Measurements from ENCODE around the gene SLC22A23. TPM values are rescaled to one million over a fixed set of nuclear protein-coding genes. Genes with fewer than 3 reads are reported as not detected.

Gene SLC22A23
- total and polyA plus RNA-seq, 2 of the 4 experiments (the other 2 are of a cell fraction), result 0.72 to 1.6 TPM

DNA sequence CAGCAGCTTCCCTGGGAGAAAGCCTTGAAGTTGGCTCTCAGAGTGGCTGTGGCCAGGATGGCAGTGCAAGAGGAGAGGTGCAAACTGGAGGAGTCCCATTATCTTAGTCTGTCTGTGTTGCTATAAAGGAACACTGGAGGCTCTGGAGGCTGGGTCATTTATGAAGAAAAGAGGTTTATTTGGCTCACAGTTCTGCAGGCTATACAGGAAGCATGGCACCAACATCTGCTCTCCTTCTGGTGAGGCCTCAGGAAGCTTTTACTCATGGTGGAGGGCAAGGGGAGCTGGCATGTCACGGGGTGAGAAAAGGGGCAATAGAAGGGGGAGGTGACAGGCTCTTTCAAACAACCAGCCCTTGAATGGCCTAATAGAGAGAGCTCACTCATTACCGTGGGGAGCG, 151.0 kb downstream of the SLC22A23 start:
- TF ChIP-seq POLR2A (IDR thresholded peaks at IDR 0.05; ENCODE audit: low read depth, low read length), result no peak
- TF ChIP-seq SMC3 (IDR thresholded peaks at IDR 0.05; ENCODE audit: low read depth, low read length), result no peak
- TF ChIP-seq FOS (IDR thresholded peaks at IDR 0.05; ENCODE audit: low read depth, low read length), result no peak
- no peak for TF ChIP-seq RAD21 (IDR thresholded peaks at IDR 0.05; ENCODE audit: low read length)
- TF ChIP-seq MAFK (IDR thresholded peaks at IDR 0.05; ENCODE audit: low read depth, low read length), result no peak
- TF ChIP-seq CEBPB (IDR thresholded peaks at IDR 0.05; ENCODE audit: low read depth, low read length), result no peak
- TF ChIP-seq BHLHE40 (IDR thresholded peaks at IDR 0.05; ENCODE audit: low read depth, low read length), result no peak
- no peak for TF ChIP-seq RCOR1 (IDR thresholded peaks at IDR 0.05; ENCODE audit: insufficient replicate concordance, low read length)
- no peak for TF ChIP-seq NFE2L2 (IDR thresholded peaks at IDR 0.05; ENCODE audit: low read depth, low read length)
- TF ChIP-seq, protein P1, sequence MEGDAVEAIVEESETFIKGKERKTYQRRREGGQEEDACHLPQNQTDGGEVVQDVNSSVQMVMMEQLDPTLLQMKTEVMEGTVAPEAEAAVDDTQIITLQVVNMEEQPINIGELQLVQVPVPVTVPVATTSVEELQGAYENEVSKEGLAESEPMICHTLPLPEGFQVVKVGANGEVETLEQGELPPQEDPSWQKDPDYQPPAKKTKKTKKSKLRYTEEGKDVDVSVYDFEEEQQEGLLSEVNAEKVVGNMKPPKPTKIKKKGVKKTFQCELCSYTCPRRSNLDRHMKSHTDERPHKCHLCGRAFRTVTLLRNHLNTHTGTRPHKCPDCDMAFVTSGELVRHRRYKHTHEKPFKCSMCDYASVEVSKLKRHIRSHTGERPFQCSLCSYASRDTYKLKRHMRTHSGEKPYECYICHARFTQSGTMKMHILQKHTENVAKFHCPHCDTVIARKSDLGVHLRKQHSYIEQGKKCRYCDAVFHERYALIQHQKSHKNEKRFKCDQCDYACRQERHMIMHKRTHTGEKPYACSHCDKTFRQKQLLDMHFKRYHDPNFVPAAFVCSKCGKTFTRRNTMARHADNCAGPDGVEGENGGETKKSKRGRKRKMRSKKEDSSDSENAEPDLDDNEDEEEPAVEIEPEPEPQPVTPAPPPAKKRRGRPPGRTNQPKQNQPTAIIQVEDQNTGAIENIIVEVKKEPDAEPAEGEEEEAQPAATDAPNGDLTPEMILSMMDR (conservative IDR thresholded peaks at IDR 0.05; ENCODE audit: low read depth, low read length), result no peak
- no peak for TF ChIP-seq MXI1 (IDR thresholded peaks at IDR 0.05; ENCODE audit: borderline replicate concordance, low read depth, low read length)
- TF ChIP-seq, protein P2, sequence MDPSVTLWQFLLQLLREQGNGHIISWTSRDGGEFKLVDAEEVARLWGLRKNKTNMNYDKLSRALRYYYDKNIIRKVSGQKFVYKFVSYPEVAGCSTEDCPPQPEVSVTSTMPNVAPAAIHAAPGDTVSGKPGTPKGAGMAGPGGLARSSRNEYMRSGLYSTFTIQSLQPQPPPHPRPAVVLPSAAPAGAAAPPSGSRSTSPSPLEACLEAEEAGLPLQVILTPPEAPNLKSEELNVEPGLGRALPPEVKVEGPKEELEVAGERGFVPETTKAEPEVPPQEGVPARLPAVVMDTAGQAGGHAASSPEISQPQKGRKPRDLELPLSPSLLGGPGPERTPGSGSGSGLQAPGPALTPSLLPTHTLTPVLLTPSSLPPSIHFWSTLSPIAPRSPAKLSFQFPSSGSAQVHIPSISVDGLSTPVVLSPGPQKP (IDR thresholded peaks at IDR 0.05; ENCODE audit: borderline replicate concordance, low read depth, low read length), result no peak
- TF ChIP-seq MAZ (IDR thresholded peaks at IDR 0.05; ENCODE audit: borderline replicate concordance, low read depth, low read length), result no peak
- TF ChIP-seq, protein P3, sequence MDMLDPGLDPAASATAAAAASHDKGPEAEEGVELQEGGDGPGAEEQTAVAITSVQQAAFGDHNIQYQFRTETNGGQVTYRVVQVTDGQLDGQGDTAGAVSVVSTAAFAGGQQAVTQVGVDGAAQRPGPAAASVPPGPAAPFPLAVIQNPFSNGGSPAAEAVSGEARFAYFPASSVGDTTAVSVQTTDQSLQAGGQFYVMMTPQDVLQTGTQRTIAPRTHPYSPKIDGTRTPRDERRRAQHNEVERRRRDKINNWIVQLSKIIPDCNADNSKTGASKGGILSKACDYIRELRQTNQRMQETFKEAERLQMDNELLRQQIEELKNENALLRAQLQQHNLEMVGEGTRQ (IDR thresholded peaks at IDR 0.05; ENCODE audit: low read depth, low read length), result no peak
- no peak for TF ChIP-seq RFX5 (IDR thresholded peaks at IDR 0.05; ENCODE audit: low read depth, low read length)
- dilution Hi-C loops (cut with HindIII; ENCODE audit: low sequenced_read_pairs, unreplicated experiment), result no loop called here

More for the DNA sequence above, 151.0 kb downstream of the SLC22A23 start:
- Histone ChIP-seq H4K5ac (ENCODE audit: low read depth, low read length) (no peak overlapping the region), H2BK15ac (ENCODE audit: low read depth, low read length) (no peak overlapping the region), H3K4me1 (ENCODE audit: control insufficient read depth, insufficient read depth, low read length) (no peaks in the 10 kb centered on the region), H2AFZ (replicated peaks; ENCODE audit: low read length, poor library complexity) (no peak overlapping the region), H3K9me3 (ENCODE audit: control insufficient read depth, insufficient read depth, low read length) (peaks cover 12% of the 10 kb centered on the region), H3K18ac (ENCODE audit: low read depth, low read length) (no peak overlapping the region), H2BK20ac (ENCODE audit: low read depth, low read length) (no peak overlapping the region), H3K4ac (ENCODE audit: low read depth, low read length) (no peak overlapping the region), H2AK9ac (replicated peaks; ENCODE audit: low read depth, low read length, poor library complexity) (no peak overlapping the region), H2AK5ac (ENCODE audit: low read depth, low read length) (no peak overlapping the region), H4K8ac (ENCODE audit: low read depth in 2 of 2, low read length in 2 of 2) (no peak overlapping the region), H3K79me1 (ENCODE audit: low read depth in 1 of 2, low read length in 2 of 2) (no peaks in the 10 kb centered on the region), H2BK120ac (ENCODE audit: low read depth, low read length) (no peak overlapping the region), H3K56ac (ENCODE audit: extremely low read depth, insufficient read depth, low read length) (no peak overlapping the region), H4K20me1 (ENCODE audit: insufficient read depth, low read length) (no peaks in the 10 kb centered on the region), H3K4me2 (ENCODE audit: low read depth, low read length) (no peak overlapping the region), H3K9ac (ENCODE audit: low read depth, low read length) (no peak overlapping the region), H2BK5ac (ENCODE audit: low read depth, low read length, poor library complexity, severe bottlenecking) (no peak overlapping the region), H4K91ac (ENCODE audit: insufficient read depth, low read depth, low read length) (no peak overlapping the region), H3K4me3 (ENCODE audit: insufficient read depth, low read depth, low read length) (no peak overlapping the region), H3K27ac (ENCODE audit: insufficient read depth, low read length) (no peak overlapping the region), H3K14ac (replicated peaks; ENCODE audit: low read depth, low read length) (no peak overlapping the region), H3K23ac (ENCODE audit: low read depth, low read length) (no peak overlapping the region), H3K9me1 (ENCODE audit: insufficient read depth, low read length) (no peaks in the 10 kb centered on the region), H3K27me3 (ENCODE audit: control insufficient read depth, insufficient read depth, low read length) (peaks cover 24% of the 10 kb centered on the region), H3K36me3 (ENCODE audit: control insufficient read depth, insufficient read depth, low read length) (no peaks in the 10 kb centered on the region)
- intact Hi-C loops (cut with micrococcal nuclease) (no loop called here), in situ Hi-C loops (cut with MboI; ENCODE audit: low sequenced_read_pairs) (no loop called here)
- no peak for ATAC-seq (ENCODE audit: low read depth)
- no TSS peak for BruUV-seq (replicated peaks)
- POLR2A ChIA-PET (ENCODE audit: unreplicated experiment), result no interaction called here
- no peak for DNase-seq
- CTCF ChIA-PET, result no interaction called here
- WGBS, 2 experiments (ENCODE audit: extremely low coverage in 2 of 2, insufficient read length in 1 of 2), result no CpG with 5 or more reads among the region's 3 CpGs
